GM23338 (cell line): Measurements from ENCODE around the gene EEA1. TPM values are rescaled to one million over a fixed set of nuclear protein-coding genes. Genes with fewer than 3 reads are reported as not detected.

ENCODE experiments used
- ATAC-seq: fragments of 200-7000 bp; cut with Tn5 transposase; 3 replicates; pipeline ENCODE4 v1.9.1; 2020
- DNase-seq: peaks from one replicate; pipeline ENCODE4 v3.0.0-alpha.2; 2015; ENCODE audit warnings: low spot score
- H2AFZ ChIP-seq: fragments of 200-600 bp; sonication (generic); 2 replicates; pipeline ENCODE4 v1.8.0; 2016; ENCODE audit warnings: antibody characterized with exemption, mild to moderate bottlenecking, moderate library complexity
- H3F3A ChIP-seq: fragments of 200-600 bp; sonication (generic); replicated peaks from 2 replicates; pipeline ENCODE4 v1.8.0; 2017; ENCODE audit warnings: antibody characterized with exemption, mixed run types, low read depth
- H3K27ac ChIP-seq: fragments of 200-600 bp; sonication (generic); 2 replicates; pipeline ENCODE4 v1.6.1; 2016; ENCODE audit warnings: low read depth
- H3K27me3 ChIP-seq: fragments of 200-600 bp; sonication (generic); 2 replicates; pipeline ENCODE4 v1.8.0; 2016; ENCODE audit warnings: mild to moderate bottlenecking, mixed run types, moderate library complexity; ENCODE audit not compliant: insufficient read depth
- H3K36me3 ChIP-seq: fragments of 200-600 bp; sonication (generic); 2 replicates; pipeline ENCODE4 v1.8.0; 2016; ENCODE audit warnings: mild to moderate bottlenecking; ENCODE audit not compliant: insufficient read depth
- H3K4me1 ChIP-seq: fragments of 200-600 bp; sonication (generic); 2 replicates; pipeline ENCODE4 v1.8.0; 2016; ENCODE audit warnings: mild to moderate bottlenecking, moderate library complexity; ENCODE audit not compliant: insufficient read depth
- H3K4me2 ChIP-seq: fragments of 200-600 bp; sonication (generic); 2 replicates; pipeline ENCODE4 v1.7.1; 2017; ENCODE audit warnings: mixed run types
- H3K4me3 ChIP-seq: fragments of 200-600 bp; sonication (generic); 2 replicates; pipeline ENCODE4 v1.6.1; 2016; ENCODE audit warnings: mixed run types
- H3K79me2 ChIP-seq: fragments of 200-600 bp; sonication (generic); replicated peaks from 2 replicates; pipeline ENCODE4 v1.8.0; 2017; ENCODE audit warnings: mild to moderate bottlenecking; ENCODE audit not compliant: insufficient read depth
- H3K9me2 ChIP-seq: fragments of 200-600 bp; sonication (generic); 2 replicates; pipeline ENCODE4 v1.8.0; 2017; ENCODE audit not compliant: insufficient read depth
- H4K20me1 ChIP-seq: fragments of 200-600 bp; sonication (generic); replicated peaks from 2 replicates; pipeline ENCODE4 v1.8.0; 2017; ENCODE audit warnings: mild to moderate bottlenecking; ENCODE audit not compliant: insufficient read depth
- H3K27ac Mint-ChIP-seq: 2 replicates; pipeline ENCODE4 v1.8.0; 2020; ENCODE audit warnings: inconsistent platforms, mild to moderate bottlenecking, moderate library complexity, mixed read lengths
- H3K27me3 Mint-ChIP-seq: 3 replicates; pipeline ENCODE4 v1.8.0; 2022; ENCODE audit warnings: low read depth, mild to moderate bottlenecking, moderate library complexity, mixed read lengths, inconsistent platforms; ENCODE audit not compliant: insufficient read depth, poor library complexity
- H3K36me3 Mint-ChIP-seq: 3 replicates; pipeline ENCODE4 v1.8.0; 2021; ENCODE audit warnings: low read depth, mild to moderate bottlenecking, inconsistent platforms, moderate library complexity, mixed read lengths
- H3K4me1 Mint-ChIP-seq: 3 replicates; pipeline ENCODE4 v1.8.0; 2020; ENCODE audit warnings: mild to moderate bottlenecking, inconsistent platforms, mixed read lengths
- H3K4me3 Mint-ChIP-seq: 3 replicates; pipeline ENCODE4 v1.8.0; 2021; ENCODE audit warnings: moderate library complexity, mild to moderate bottlenecking, inconsistent platforms, mixed read lengths
- H3K9me3 Mint-ChIP-seq: 3 replicates; pipeline ENCODE4 v1.8.0; 2020; ENCODE audit warnings: moderate library complexity, mild to moderate bottlenecking, inconsistent platforms, mixed read lengths
- CREB1 ChIP-seq: fragments of 250-450 bp; sonication (Bioruptor Pico); IDR thresholded peaks from 2 replicates; pipeline ENCODE4 v1.5.0; 2020; ENCODE audit warnings: low read depth, mild to moderate bottlenecking, moderate library complexity
- EZH2 ChIP-seq: fragments of 200-600 bp; sonication (generic); IDR thresholded peaks from one replicate; pipeline ENCODE4 v1.8.0; 2017; ENCODE audit warnings: antibody characterized with exemption, mild to moderate bottlenecking, low read depth; ENCODE audit not compliant: unreplicated experiment
- JUNB ChIP-seq: IDR thresholded peaks from one replicate; pipeline ENCODE4 v1.6.1; 2016; ENCODE audit warnings: antibody characterized with exemption; ENCODE audit not compliant: unreplicated experiment
- STAT1 ChIP-seq: IDR thresholded peaks from one replicate; pipeline ENCODE4 v1.6.1; 2016; ENCODE audit warnings: antibody characterized with exemption; ENCODE audit not compliant: unreplicated experiment
- ZNF114 ChIP-seq: fragments of 250-450 bp; sonication (Bioruptor Pico); IDR thresholded peaks from 2 replicates; pipeline ENCODE4 v1.5.0; 2020; ENCODE audit warnings: mild to moderate bottlenecking, moderate library complexity
- ZNF331 ChIP-seq: fragments of 250-450 bp; sonication (Bioruptor Pico); IDR thresholded peaks from 2 replicates; pipeline ENCODE4 v1.5.0; 2020; ENCODE audit warnings: low read depth, mild to moderate bottlenecking, moderate library complexity
- polyA plus RNA-seq: library from polyadenylated mRNA; unstranded; fragments of >200 nt; fragmentation: Nextera tagmentation; extraction: Ambion mirVana; gene quantifications from 2 replicates; pipeline ENCODE4 v1.2.1, GENCODE V29; 2016
- total RNA-seq: library from RNA; depleted of rRNA; stranded (reverse); fragments of >200 nt; shearing (Covaris generic); gene quantifications from 2 replicates; pipeline ENCODE4 v1.2.3, GENCODE V29; 2014
- TF ChIP-seq, protein P1 (sequence below): IDR thresholded peaks from one replicate; pipeline ENCODE4 v1.6.1; 2018; ENCODE audit warnings: antibody characterized with exemption; ENCODE audit not compliant: unreplicated experiment
- TF ChIP-seq, protein P2 (sequence below): IDR thresholded peaks from 2 replicates; pipeline ENCODE4 v1.6.1; 2016; ENCODE audit warnings: antibody characterized with exemption
- TF ChIP-seq, protein P3 (sequence below), 2 experiments: fragments of 200-600 bp in 1 of 2; sonication (generic) in 1 of 2; conservative IDR thresholded peaks; 2 replicates each; pipeline versions ENCODE4 v1.5.1 to v1.6.1; 2016 to 2017; ENCODE audit warnings: antibody characterized with exemption in 2 of 2, low read depth in 2 of 2, mild to moderate bottlenecking in 2 of 2, moderate library complexity in 1 of 2
- TF ChIP-seq, protein P4 (sequence below): fragments of 250-450 bp; sonication (Bioruptor Pico); IDR thresholded peaks from 2 replicates; pipeline ENCODE4 v1.5.0; 2020; ENCODE audit warnings: mild to moderate bottlenecking, moderate library complexity

The EEA1 gene
- total and polyA plus RNA-seq, 2 experiments from 2014 or later: 10.0 to 41.1 TPM

DNA sequence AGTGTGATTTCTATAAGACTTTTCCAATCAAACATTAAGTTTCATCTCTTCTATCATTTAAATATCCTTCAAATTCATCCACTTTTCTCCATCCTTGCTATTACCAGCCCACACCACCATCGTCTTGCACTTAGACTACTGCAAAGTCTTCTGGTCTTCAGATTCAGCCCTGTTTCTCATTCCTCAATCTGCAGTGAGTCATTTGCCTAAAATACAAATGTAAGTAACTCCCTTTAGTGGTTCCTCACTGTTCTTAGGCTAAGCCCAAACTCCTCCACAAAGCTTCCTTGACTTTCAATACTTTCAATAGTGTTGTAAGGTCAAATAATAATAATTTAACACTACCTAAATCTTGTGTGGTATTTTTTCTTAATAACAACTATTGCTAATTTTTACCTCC is 143.1 kb downstream of the EEA1 start (continued):
- TF ChIP-seq, protein P1, sequence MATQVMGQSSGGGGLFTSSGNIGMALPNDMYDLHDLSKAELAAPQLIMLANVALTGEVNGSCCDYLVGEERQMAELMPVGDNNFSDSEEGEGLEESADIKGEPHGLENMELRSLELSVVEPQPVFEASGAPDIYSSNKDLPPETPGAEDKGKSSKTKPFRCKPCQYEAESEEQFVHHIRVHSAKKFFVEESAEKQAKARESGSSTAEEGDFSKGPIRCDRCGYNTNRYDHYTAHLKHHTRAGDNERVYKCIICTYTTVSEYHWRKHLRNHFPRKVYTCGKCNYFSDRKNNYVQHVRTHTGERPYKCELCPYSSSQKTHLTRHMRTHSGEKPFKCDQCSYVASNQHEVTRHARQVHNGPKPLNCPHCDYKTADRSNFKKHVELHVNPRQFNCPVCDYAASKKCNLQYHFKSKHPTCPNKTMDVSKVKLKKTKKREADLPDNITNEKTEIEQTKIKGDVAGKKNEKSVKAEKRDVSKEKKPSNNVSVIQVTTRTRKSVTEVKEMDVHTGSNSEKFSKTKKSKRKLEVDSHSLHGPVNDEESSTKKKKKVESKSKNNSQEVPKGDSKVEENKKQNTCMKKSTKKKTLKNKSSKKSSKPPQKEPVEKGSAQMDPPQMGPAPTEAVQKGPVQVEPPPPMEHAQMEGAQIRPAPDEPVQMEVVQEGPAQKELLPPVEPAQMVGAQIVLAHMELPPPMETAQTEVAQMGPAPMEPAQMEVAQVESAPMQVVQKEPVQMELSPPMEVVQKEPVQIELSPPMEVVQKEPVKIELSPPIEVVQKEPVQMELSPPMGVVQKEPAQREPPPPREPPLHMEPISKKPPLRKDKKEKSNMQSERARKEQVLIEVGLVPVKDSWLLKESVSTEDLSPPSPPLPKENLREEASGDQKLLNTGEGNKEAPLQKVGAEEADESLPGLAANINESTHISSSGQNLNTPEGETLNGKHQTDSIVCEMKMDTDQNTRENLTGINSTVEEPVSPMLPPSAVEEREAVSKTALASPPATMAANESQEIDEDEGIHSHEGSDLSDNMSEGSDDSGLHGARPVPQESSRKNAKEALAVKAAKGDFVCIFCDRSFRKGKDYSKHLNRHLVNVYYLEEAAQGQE: no peak
- TF ChIP-seq STAT1 (no peak), JUNB (no peak), ZNF114 (CRISPR knock-in tag) (no peak)
- TF ChIP-seq, protein P2, sequence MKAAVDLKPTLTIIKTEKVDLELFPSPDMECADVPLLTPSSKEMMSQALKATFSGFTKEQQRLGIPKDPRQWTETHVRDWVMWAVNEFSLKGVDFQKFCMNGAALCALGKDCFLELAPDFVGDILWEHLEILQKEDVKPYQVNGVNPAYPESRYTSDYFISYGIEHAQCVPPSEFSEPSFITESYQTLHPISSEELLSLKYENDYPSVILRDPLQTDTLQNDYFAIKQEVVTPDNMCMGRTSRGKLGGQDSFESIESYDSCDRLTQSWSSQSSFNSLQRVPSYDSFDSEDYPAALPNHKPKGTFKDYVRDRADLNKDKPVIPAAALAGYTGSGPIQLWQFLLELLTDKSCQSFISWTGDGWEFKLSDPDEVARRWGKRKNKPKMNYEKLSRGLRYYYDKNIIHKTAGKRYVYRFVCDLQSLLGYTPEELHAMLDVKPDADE: no peak
- TF ChIP-seq, protein P3, sequence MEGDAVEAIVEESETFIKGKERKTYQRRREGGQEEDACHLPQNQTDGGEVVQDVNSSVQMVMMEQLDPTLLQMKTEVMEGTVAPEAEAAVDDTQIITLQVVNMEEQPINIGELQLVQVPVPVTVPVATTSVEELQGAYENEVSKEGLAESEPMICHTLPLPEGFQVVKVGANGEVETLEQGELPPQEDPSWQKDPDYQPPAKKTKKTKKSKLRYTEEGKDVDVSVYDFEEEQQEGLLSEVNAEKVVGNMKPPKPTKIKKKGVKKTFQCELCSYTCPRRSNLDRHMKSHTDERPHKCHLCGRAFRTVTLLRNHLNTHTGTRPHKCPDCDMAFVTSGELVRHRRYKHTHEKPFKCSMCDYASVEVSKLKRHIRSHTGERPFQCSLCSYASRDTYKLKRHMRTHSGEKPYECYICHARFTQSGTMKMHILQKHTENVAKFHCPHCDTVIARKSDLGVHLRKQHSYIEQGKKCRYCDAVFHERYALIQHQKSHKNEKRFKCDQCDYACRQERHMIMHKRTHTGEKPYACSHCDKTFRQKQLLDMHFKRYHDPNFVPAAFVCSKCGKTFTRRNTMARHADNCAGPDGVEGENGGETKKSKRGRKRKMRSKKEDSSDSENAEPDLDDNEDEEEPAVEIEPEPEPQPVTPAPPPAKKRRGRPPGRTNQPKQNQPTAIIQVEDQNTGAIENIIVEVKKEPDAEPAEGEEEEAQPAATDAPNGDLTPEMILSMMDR (conservative IDR thresholded peaks at IDR 0.05; ENCODE audit: low read depth in 2 of 2): no peak

DNA sequence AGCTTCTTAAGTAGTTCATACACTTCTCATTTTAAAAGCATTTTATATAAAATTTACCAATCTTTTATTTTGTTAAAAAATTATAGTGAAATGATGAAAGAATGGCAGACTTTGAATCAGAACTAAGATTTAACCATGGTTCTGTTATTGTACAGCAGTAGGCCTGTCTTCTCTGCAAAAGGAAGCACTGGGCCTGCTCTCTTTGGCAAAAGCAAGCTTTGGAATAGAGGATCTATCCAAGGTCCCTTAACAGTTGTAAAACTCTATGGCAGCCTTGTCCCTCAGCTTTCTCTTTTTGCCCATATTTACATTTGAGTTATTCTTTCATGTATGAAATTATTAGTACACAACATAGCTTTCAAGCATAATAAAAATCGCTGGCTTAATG is 143.5 kb downstream of the EEA1 start:
- Mint-ChIP-seq H3K4me1 (peaks cover 4% of the 10 kb centered on the region; the same call in 1 of the 3 replicates), H3K9me3 (0 out of 3 replicates have a peak, but pooled peaks cover 2% of the 10 kb centered on the region), H3K36me3 (peaks cover 16% of the 10 kb centered on the region; the same call in 1 of the 3 replicates), H3K27me3 (no peaks in the 10 kb centered on the region), H3K27ac (no peak overlapping the region), H3K4me3 (no peak overlapping the region)
- no peak overlapping the region for H3K4me2 ChIP-seq
- no peaks in the 10 kb centered on the region for H4K20me1 ChIP-seq
- no peaks in the 10 kb centered on the region for H3K27me3 ChIP-seq
- H3F3A ChIP-seq: no peaks in the 10 kb centered on the region
- H3K4me3 ChIP-seq: no peak overlapping the region
- peaks cover under 1% of the 10 kb centered on the region; the same call in 1 of the 2 replicates for H3K4me1 ChIP-seq
- H3K36me3 ChIP-seq: no peaks in the 10 kb centered on the region
- DNase-seq (no peak), ATAC-seq (peak; percentile 34; the same call in 2 of the 3 replicates)
- no peaks in the 10 kb centered on the region for H3K9me2 ChIP-seq
- H3K79me2 ChIP-seq: no peaks in the 10 kb centered on the region
- H3K27ac ChIP-seq: no peak overlapping the region
- H2AFZ ChIP-seq: no peak overlapping the region
- TF ChIP-seq, protein P4, sequence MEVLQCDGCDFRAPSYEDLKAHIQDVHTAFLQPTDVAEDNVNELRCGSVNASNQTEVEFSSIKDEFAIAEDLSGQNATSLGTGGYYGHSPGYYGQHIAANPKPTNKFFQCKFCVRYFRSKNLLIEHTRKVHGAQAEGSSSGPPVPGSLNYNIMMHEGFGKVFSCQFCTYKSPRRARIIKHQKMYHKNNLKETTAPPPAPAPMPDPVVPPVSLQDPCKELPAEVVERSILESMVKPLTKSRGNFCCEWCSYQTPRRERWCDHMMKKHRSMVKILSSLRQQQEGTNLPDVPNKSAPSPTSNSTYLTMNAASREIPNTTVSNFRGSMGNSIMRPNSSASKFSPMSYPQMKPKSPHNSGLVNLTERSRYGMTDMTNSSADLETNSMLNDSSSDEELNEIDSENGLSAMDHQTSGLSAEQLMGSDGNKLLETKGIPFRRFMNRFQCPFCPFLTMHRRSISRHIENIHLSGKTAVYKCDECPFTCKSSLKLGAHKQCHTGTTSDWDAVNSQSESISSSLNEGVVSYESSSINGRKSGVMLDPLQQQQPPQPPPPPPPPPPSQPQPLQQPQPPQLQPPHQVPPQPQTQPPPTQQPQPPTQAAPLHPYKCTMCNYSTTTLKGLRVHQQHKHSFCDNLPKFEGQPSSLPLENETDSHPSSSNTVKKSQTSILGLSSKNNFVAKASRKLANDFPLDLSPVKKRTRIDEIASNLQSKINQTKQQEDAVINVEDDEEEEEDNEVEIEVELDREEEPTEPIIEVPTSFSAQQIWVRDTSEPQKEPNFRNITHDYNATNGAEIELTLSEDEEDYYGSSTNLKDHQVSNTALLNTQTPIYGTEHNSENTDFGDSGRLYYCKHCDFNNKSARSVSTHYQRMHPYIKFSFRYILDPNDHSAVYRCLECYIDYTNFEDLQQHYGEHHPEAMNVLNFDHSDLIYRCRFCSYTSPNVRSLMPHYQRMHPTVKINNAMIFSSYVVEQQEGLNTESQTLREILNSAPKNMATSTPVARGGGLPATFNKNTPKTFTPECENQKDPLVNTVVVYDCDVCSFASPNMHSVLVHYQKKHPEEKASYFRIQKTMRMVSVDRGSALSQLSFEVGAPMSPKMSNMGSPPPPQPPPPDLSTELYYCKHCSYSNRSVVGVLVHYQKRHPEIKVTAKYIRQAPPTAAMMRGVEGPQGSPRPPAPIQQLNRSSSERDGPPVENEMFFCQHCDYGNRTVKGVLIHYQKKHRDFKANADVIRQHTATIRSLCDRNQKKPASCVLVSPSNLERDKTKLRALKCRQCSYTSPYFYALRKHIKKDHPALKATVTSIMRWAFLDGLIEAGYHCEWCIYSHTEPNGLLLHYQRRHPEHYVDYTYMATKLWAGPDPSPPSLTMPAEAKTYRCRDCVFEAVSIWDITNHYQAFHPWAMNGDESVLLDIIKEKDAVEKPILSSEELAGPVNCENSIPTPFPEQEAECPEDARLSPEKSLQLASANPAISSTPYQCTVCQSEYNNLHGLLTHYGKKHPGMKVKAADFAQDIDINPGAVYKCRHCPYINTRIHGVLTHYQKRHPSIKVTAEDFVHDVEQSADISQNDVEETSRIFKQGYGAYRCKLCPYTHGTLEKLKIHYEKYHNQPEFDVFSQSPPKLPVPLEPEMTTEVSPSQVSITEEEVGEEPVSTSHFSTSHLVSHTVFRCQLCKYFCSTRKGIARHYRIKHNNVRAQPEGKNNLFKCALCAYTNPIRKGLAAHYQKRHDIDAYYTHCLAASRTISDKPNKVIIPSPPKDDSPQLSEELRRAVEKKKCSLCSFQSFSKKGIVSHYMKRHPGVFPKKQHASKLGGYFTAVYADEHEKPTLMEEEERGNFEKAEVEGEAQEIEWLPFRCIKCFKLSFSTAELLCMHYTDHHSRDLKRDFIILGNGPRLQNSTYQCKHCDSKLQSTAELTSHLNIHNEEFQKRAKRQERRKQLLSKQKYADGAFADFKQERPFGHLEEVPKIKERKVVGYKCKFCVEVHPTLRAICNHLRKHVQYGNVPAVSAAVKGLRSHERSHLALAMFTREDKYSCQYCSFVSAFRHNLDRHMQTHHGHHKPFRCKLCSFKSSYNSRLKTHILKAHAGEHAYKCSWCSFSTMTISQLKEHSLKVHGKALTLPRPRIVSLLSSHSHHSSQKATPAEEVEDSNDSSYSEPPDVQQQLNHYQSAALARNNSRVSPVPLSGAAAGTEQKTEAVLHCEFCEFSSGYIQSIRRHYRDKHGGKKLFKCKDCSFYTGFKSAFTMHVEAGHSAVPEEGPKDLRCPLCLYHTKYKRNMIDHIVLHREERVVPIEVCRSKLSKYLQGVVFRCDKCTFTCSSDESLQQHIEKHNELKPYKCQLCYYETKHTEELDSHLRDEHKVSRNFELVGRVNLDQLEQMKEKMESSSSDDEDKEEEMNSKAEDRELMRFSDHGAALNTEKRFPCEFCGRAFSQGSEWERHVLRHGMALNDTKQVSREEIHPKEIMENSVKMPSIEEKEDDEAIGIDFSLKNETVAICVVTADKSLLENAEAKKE (CRISPR knock-in tag): no peak
- TF ChIP-seq ZNF331 (CRISPR knock-in tag) (no peak), EZH2 (no peak), ZNF114 (CRISPR knock-in tag) (no peak), CREB1 (CRISPR knock-in tag) (no peak)
- TF ChIP-seq, protein P3 (conservative IDR thresholded peaks at IDR 0.05; ENCODE audit: low read depth in 2 of 2): no peak
